ENCODE data around the gene GCNT4.

GRCh38 chr5:75055727-75056144 lies 3.4 kb upstream of the GCNT4 start:
- TF ChIP-seq, protein P1, sequence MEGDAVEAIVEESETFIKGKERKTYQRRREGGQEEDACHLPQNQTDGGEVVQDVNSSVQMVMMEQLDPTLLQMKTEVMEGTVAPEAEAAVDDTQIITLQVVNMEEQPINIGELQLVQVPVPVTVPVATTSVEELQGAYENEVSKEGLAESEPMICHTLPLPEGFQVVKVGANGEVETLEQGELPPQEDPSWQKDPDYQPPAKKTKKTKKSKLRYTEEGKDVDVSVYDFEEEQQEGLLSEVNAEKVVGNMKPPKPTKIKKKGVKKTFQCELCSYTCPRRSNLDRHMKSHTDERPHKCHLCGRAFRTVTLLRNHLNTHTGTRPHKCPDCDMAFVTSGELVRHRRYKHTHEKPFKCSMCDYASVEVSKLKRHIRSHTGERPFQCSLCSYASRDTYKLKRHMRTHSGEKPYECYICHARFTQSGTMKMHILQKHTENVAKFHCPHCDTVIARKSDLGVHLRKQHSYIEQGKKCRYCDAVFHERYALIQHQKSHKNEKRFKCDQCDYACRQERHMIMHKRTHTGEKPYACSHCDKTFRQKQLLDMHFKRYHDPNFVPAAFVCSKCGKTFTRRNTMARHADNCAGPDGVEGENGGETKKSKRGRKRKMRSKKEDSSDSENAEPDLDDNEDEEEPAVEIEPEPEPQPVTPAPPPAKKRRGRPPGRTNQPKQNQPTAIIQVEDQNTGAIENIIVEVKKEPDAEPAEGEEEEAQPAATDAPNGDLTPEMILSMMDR (IDR thresholded peaks at IDR 0.05 in 8 of 11, conservative IDR thresholded peaks at IDR 0.05 in 3 of 11) = no peak
- TF ChIP-seq POLR2AphosphoS5 (IDR thresholded peaks at IDR 0.05) (no peak), POLR2A (IDR thresholded peaks at IDR 0.05) (no peak)

Data from spleen (tissue), 7 donors.